GM10266 (cell line): ENCODE data around the gene C2CD3.

ENCODE experiments used
- DNase-seq: peaks from one replicate; pipeline ENCODE4 v3.0.0; 2012; ENCODE audit errors: extremely low spot score
- TF ChIP-seq, protein P1 (sequence below): IDR thresholded peaks from 2 replicates; pipeline ENCODE4 v1.5.1; 2012; ENCODE audit warnings: mild to moderate bottlenecking, low read depth; ENCODE audit not compliant: control insufficient read depth, insufficient read depth; ENCODE audit errors: missing control alignments

The C2CD3 gene

GRCh38 chr11:73968356-73968966, 202.3 kb downstream of the C2CD3 start:
- TF ChIP-seq, protein P1, sequence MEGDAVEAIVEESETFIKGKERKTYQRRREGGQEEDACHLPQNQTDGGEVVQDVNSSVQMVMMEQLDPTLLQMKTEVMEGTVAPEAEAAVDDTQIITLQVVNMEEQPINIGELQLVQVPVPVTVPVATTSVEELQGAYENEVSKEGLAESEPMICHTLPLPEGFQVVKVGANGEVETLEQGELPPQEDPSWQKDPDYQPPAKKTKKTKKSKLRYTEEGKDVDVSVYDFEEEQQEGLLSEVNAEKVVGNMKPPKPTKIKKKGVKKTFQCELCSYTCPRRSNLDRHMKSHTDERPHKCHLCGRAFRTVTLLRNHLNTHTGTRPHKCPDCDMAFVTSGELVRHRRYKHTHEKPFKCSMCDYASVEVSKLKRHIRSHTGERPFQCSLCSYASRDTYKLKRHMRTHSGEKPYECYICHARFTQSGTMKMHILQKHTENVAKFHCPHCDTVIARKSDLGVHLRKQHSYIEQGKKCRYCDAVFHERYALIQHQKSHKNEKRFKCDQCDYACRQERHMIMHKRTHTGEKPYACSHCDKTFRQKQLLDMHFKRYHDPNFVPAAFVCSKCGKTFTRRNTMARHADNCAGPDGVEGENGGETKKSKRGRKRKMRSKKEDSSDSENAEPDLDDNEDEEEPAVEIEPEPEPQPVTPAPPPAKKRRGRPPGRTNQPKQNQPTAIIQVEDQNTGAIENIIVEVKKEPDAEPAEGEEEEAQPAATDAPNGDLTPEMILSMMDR = no peak
- no peak for DNase-seq

GRCh38 chr11:73965764-73966121, 205.1 kb downstream of the C2CD3 start:
- TF ChIP-seq, protein P1 = no peak
- no peak for DNase-seq

DNA sequence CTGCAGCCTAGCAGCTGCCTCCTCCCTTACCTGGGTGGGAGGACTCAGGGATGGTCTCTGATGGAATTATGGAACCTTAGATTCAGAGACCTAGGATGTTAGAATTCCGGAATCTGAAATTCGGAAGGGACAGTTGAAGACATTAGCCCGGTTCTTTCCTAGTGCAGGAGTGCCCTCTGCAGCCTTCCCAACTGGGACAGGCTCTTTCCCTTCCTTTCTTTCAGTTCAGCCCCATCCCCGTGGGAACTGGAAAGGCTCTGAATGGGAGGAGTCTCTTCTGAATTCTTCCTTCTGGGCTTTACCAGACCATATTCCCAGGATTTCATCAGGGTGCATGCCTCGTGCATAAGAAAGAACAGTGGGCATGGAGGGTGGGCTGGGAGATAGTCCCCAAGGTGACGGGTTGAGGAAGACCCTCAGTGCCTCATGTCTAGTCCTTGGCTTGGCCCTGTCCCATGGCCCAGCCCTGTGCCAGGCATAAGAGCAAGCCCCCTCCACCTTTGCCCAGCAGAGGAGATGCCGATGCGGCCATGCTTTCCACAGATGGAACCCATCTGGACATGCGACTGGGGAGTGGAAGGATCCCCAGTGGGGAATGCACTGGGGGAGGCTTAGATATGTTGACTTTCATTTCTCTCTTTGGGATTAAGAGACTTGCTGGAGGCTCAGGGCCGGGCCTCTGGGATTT, 205.6 kb downstream of the C2CD3 start:
- TF ChIP-seq, protein P1 = no peak
- DNase-seq = no peak

- no peak for DNase-seq
- TF ChIP-seq, protein P1 = no peak
Observed at GRCh38 chr11:73963861-73964260, 206.9 kb downstream of the C2CD3 start.
